Measurements from ENCODE around the gene MDM4.

MDM4 gene

GRCh38 chr1:204495078-204495753 is 21.0 kb upstream of the MDM4 start:
- no peak for DNase-seq
- Histone ChIP-seq H3K4me2 (ENCODE audit: insufficient read depth, low read length) (peak overlapping the region; percentile 82), H4K20me1 (ENCODE audit: insufficient read depth, low read length) (peaks cover 14% of the 10 kb centered on the region; the same call in 1 of the 2 replicates), H3K27ac (ENCODE audit: low read length) (peak overlapping the region; percentile 84), H3K9me3 (ENCODE audit: insufficient read depth, low read length, severe bottlenecking) (no peaks in the 10 kb centered on the region), H3K9ac (ENCODE audit: low read depth, low read length) (peak overlapping the region; percentile 87), H3K4me1 (ENCODE audit: insufficient read depth, low read length) (peaks cover 45% of the 10 kb centered on the region), H3K36me3 (ENCODE audit: insufficient read depth, low read length) (peaks cover 2% of the 10 kb centered on the region), H3K27me3 (ENCODE audit: insufficient read depth, low read length, poor library complexity) (no peaks in the 10 kb centered on the region), H3K4me3 (ENCODE audit: low read depth in 1 of 2, low read length in 2 of 2) (peak overlapping the region; percentile 93 to 99), H2AFZ (ENCODE audit: low read depth, low read length) (peak overlapping the region; percentile 91), H3K79me2 (ENCODE audit: insufficient read depth, low read length) (peaks cover 40% of the 10 kb centered on the region)
- TF ChIP-seq EZH2 (IDR thresholded peaks at IDR 0.05; ENCODE audit: borderline replicate concordance, low read depth, low read length, severe bottlenecking) = no peak
- TF ChIP-seq CTCF (IDR thresholded peaks at IDR 0.05; ENCODE audit: borderline replicate concordance, extremely low read depth, low read length, poor library complexity, severe bottlenecking) = no peak
- peak; percentile 3; the same call in 1 of the 3 replicates for ATAC-seq (ENCODE audit: insufficient read depth, low read depth)

DNA sequence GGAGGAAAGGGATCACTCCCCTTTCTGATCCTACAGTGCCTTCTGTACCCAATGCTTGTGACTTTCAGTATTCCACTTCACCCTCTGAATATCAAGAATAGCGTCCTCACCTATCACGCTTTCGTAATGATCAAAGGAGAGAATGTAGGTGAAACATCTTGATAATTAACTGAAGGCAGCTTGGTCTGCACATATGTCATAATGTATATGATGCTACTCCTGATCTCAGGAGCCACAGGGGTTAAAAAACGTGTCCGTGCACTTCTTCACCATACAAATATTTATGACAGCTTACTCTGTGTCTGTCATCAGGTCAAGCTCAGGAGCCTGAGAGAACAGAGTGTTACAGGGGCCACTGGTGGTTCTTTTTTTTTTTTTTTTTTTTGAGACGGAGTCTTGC is 20.4 kb upstream of the MDM4 start:
- peak overlapping the region in 1 of 2 experiments; percentile 99; a peak in 1 of 4 replicates for H3K4me3 ChIP-seq (ENCODE audit: low read depth in 1 of 2, low read length in 2 of 2)
- no peak overlapping the region for H2AFZ ChIP-seq (ENCODE audit: low read depth, low read length)
- H3K4me2 ChIP-seq (ENCODE audit: insufficient read depth, low read length) = peak overlapping the region; percentile 82
- H3K36me3 ChIP-seq (ENCODE audit: insufficient read depth, low read length) = no peaks in the 10 kb centered on the region; the same call in 1 of the 2 replicates
- no peak for DNase-seq
- H3K9ac ChIP-seq (ENCODE audit: low read depth, low read length) = no peak overlapping the region
- no peaks in the 10 kb centered on the region for H3K9me3 ChIP-seq (ENCODE audit: insufficient read depth, low read length, severe bottlenecking)
- no peak for ATAC-seq (ENCODE audit: insufficient read depth, low read depth)
- no peak overlapping the region for H3K27ac ChIP-seq (ENCODE audit: low read length)
- peaks cover 14% of the 10 kb centered on the region; the same call in 1 of the 2 replicates for H4K20me1 ChIP-seq (ENCODE audit: insufficient read depth, low read length)
- no peaks in the 10 kb centered on the region for H3K27me3 ChIP-seq (ENCODE audit: insufficient read depth, low read length, poor library complexity)
- TF ChIP-seq EZH2 (IDR thresholded peaks at IDR 0.05; ENCODE audit: borderline replicate concordance, low read depth, low read length, severe bottlenecking) = no peak
- TF ChIP-seq CTCF (IDR thresholded peaks at IDR 0.05; ENCODE audit: borderline replicate concordance, extremely low read depth, low read length, poor library complexity, severe bottlenecking) = no peak
- peaks cover 35% of the 10 kb centered on the region for H3K79me2 ChIP-seq (ENCODE audit: insufficient read depth, low read length)
- H3K4me1 ChIP-seq (ENCODE audit: insufficient read depth, low read length) = peaks cover 45% of the 10 kb centered on the region

GRCh38 chr1:204498981-204499380 is 17.2 kb upstream of the MDM4 start:
- Histone ChIP-seq H3K79me2 (ENCODE audit: insufficient read depth, low read length) (peaks cover 5% of the 10 kb centered on the region), H3K4me1 (ENCODE audit: insufficient read depth, low read length) (peaks cover 24% of the 10 kb centered on the region), H3K27me3 (ENCODE audit: insufficient read depth, low read length, poor library complexity) (no peaks in the 10 kb centered on the region), H3K9ac (ENCODE audit: low read depth, low read length) (no peak overlapping the region), H2AFZ (ENCODE audit: low read depth, low read length) (no peak overlapping the region), H4K20me1 (ENCODE audit: insufficient read depth, low read length) (no peaks in the 10 kb centered on the region), H3K9me3 (ENCODE audit: insufficient read depth, low read length, severe bottlenecking) (no peaks in the 10 kb centered on the region), H3K36me3 (ENCODE audit: insufficient read depth, low read length) (no peaks in the 10 kb centered on the region; the same call in 1 of the 2 replicates), H3K4me2 (ENCODE audit: insufficient read depth, low read length) (no peak overlapping the region), H3K27ac (ENCODE audit: low read length) (no peak overlapping the region), H3K4me3 (ENCODE audit: low read depth in 1 of 2, low read length in 2 of 2) (no peak overlapping the region)
- TF ChIP-seq CTCF (IDR thresholded peaks at IDR 0.05; ENCODE audit: borderline replicate concordance, extremely low read depth, low read length, poor library complexity, severe bottlenecking) (no peak), EZH2 (IDR thresholded peaks at IDR 0.05; ENCODE audit: borderline replicate concordance, low read depth, low read length, severe bottlenecking) (no peak)
- DNase-seq (no peak), ATAC-seq (ENCODE audit: insufficient read depth, low read depth) (no peak)
